Right forelimb (tissue), 1 donor: Measurements from ENCODE around the gene GRM8.

ENCODE experiments used
- DNase-seq: peaks from one replicate; pipeline ENCODE4 v3.0.0-alpha.2; 2018

GRM8 gene

GRCh38 chr7:126803990-126804389 is 448.8 kb downstream of the GRM8 start:
- DNase-seq, result no peak

GRCh38 chr7:126803060-126803665 is 449.6 kb downstream of the GRM8 start:
- no peak for DNase-seq

GRCh38 chr7:126801733-126802132 is 451.0 kb downstream of the GRM8 start:
- no peak for DNase-seq

- no peak for DNase-seq
Measured at GRCh38 chr7:126799541-126799940, 453.2 kb downstream of the GRM8 start.

- DNase-seq, result no peak
Measured at GRCh38 chr7:126792521-126792920, 460.2 kb downstream of the GRM8 start.

GRCh38 chr7:126791306-126791705 is 461.4 kb downstream of the GRM8 start:
- DNase-seq, result no peak

- no peak for DNase-seq
Measured at GRCh38 chr7:126790763-126791162, 462.0 kb downstream of the GRM8 start.

- DNase-seq, result no peak
Measured at GRCh38 chr7:126783613-126784012, 469.1 kb downstream of the GRM8 start.

- no peak for DNase-seq
Measured at GRCh38 chr7:126780993-126781392, 471.7 kb downstream of the GRM8 start.

GRCh38 chr7:126778101-126778500 is 474.6 kb downstream of the GRM8 start:
- DNase-seq, result no peak

- DNase-seq, result no peak
Measured at GRCh38 chr7:126776498-126776897, 476.2 kb downstream of the GRM8 start.

- no peak for DNase-seq
Measured at GRCh38 chr7:126774077-126774476, 478.7 kb downstream of the GRM8 start.

GRCh38 chr7:126768836-126769235 is 483.9 kb downstream of the GRM8 start:
- no peak for DNase-seq

GRCh38 chr7:126760914-126761577 is 491.7 kb downstream of the GRM8 start:
- DNase-seq, result no peak

- no peak for DNase-seq
Measured at GRCh38 chr7:126755381-126755780, 497.4 kb downstream of the GRM8 start.

GRCh38 chr7:126750207-126750911 is 502.4 kb downstream of the GRM8 start:
- DNase-seq, result no peak

- no peak for DNase-seq
Measured at GRCh38 chr7:126728967-126729366, 523.8 kb downstream of the GRM8 start.

- DNase-seq, result no peak
Measured at GRCh38 chr7:126727930-126728391, 524.8 kb downstream of the GRM8 start.

- no peak for DNase-seq
Measured at GRCh38 chr7:126723966-126724544, 528.7 kb downstream of the GRM8 start.

- no peak for DNase-seq
Measured at GRCh38 chr7:126720232-126720631, 532.5 kb downstream of the GRM8 start.

- DNase-seq, result no peak
Measured at GRCh38 chr7:126718419-126718818, 534.3 kb downstream of the GRM8 start.

GRCh38 chr7:126716321-126716720 is 536.4 kb downstream of the GRM8 start:
- no peak for DNase-seq

GRCh38 chr7:126715076-126715475 is 537.7 kb downstream of the GRM8 start:
- no peak for DNase-seq
